ENCODE results near the gene U2AF2. TPM values are rescaled to one million over a fixed set of nuclear protein-coding genes. Genes with fewer than 3 reads are reported as not detected.

Gene U2AF2
- total RNA-seq, 1 experiment from 2014 or later, result 321 TPM

DNA sequence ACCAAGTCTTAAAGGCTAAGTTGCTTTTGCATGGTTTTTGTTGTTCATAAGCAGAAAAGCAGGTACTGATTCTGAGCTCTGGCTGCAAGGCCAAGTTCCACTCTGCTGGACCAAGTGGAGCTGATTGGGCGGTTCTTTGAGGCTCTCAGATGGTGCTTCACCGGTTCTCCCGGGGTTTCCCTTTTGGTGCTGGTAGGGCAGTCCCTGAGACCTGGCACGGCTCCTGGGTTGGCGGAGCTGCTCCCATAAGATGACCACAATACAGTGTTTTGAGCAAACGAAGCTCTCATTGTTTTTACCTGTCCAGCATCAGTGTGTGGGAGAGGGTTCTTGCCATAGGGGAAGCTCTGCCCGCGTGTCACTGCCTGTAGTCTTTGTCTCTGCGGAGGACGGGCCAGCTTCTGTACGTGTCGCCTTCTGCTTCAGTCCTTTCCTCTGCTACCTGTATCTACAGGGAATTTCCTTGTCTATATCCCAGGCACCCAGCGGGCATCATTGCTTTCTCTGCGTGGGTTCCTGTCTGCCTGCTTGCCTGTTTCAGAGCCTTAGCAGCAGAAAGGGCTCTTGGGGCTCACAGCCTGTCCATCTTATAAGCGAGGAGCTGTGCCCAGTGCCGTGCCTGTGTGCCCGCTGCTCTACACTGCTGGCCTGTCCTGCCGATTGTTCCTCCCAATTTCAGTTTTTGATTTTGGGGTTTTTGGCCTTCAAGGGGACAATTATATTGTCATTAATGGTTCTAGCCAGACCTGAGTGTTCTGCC lies 2.3 kb downstream of the U2AF2 start:
- Histone ChIP-seq H2AFZ (ENCODE audit: low read length) (no peak overlapping the region), H4K8ac (replicated peaks; ENCODE audit: insufficient read length, low read depth, low read length) (no peak overlapping the region), H3K56ac (ENCODE audit: insufficient read length, low read depth, low read length) (no peak overlapping the region), H4K20me1 (ENCODE audit: control insufficient read depth, insufficient read depth, insufficient read length) (peaks cover 4% of the 10 kb centered on the region), H4K5ac (ENCODE audit: insufficient read length, low read depth, low read length) (no peak overlapping the region), H3K4me2 (ENCODE audit: insufficient read depth, insufficient read length, low read length) (peak overlapping the region; percentile 98), H3K18ac (ENCODE audit: insufficient read length, low read depth, low read length) (no peak overlapping the region), H2BK20ac (ENCODE audit: low read depth, low read length, poor library complexity, severe bottlenecking) (no peak overlapping the region), H3K14ac (ENCODE audit: insufficient read depth, low read length) (no peak overlapping the region), H3K23me2 (ENCODE audit: insufficient read length, low read depth, low read length, poor library complexity, severe bottlenecking) (peaks cover 22% of the 10 kb centered on the region), H2BK12ac (ENCODE audit: insufficient read length, low read depth, low read length) (no peak overlapping the region), H3K27me3 (ENCODE audit: insufficient read depth, low read length) (no peaks in the 10 kb centered on the region), H2BK120ac (ENCODE audit: low read depth, low read length, poor library complexity, severe bottlenecking) (no peak overlapping the region), H3T11ph (ENCODE audit: low read length) (no peak overlapping the region), H3K79me1 (ENCODE audit: insufficient read depth, low read depth, low read length, poor library complexity, severe bottlenecking) (no peaks in the 10 kb centered on the region), H3K4ac (ENCODE audit: low read depth, low read length) (no peak overlapping the region), H3K9ac (ENCODE audit: extremely low read depth, insufficient read length, low read length) (peak overlapping the region; percentile 63), H3K9me3 (ENCODE audit: control insufficient read depth, low read depth, low read length) (no peaks in the 10 kb centered on the region), H3K79me2 (ENCODE audit: insufficient read depth, low read length) (peaks cover 45% of the 10 kb centered on the region), H3K4me1 (ENCODE audit: insufficient read depth, low read length) (peaks cover 7% of the 10 kb centered on the region; the same call in 1 of the 2 replicates), H2BK5ac (ENCODE audit: insufficient read length, low read length) (no peak overlapping the region), H2BK15ac (ENCODE audit: low read depth, low read length) (no peak overlapping the region), H3K27ac (ENCODE audit: insufficient read length, low read depth, low read length) (no peak overlapping the region), H2AK5ac (ENCODE audit: insufficient read length, low read length) (no peak overlapping the region), H3K23ac (ENCODE audit: insufficient read length, low read depth, low read length) (no peak overlapping the region), H4K91ac (ENCODE audit: insufficient read length, low read depth, low read length) (no peak overlapping the region)
- peak overlapping the region; percentile 93 to 94 for H3K4me3 Mint-ChIP-seq
- H3K9me3 Mint-ChIP-seq, result peaks cover 0 to 3% of the 10 kb centered on the region in 2 experiments; a peak in 2 of 5 replicates
- H3K4me1 Mint-ChIP-seq, result peaks cover 25 to 31% of the 10 kb centered on the region in 2 experiments
- peaks cover 28 to 60% (median 43%) of the 10 kb centered on the region in 3 experiments for H3K36me3 Mint-ChIP-seq (ENCODE audit: insufficient read depth in 1 of 3, low read depth in 3 of 3)
- no CpG with 5 or more reads among the region's 18 CpGs for WGBS (ENCODE audit: extremely low coverage, insufficient read length, low lambda C conversion rate)
- no peak for TF ChIP-seq CTCF (conservative IDR thresholded peaks at IDR 0.05)
- H3K27ac Mint-ChIP-seq, result peak overlapping the region; percentile 3 to 76 (median 15); a peak in 5 of 7 replicates
- DNase-seq, result no peak
- H3K27me3 Mint-ChIP-seq (ENCODE audit: low read depth), result no peaks in the 10 kb centered on the region; the same call in 1 of the 2 replicates
